ENCODE measurements around the gene CHTF8.
"Not testable (repeated sequence)": the region's sequence is repeated elsewhere in the genome, so short reads cannot be mapped to it uniquely, and the experiment has no call there.

Gene CHTF8

GRCh38 chr16:69132424-69133252 lies at the start of gene CHTF8, which contains the start of gene UTP4:
CHTF8 (minus strand) TSS chr16:69132588; CDS start chr16:69121458, 11,130 bp downstream.
UTP4 (plus strand) TSS chr16:69132649; CDS start chr16:69133460, 811 bp downstream.
- peak; percentile 71 to 83 for DNase-seq

- no peak for DNase-seq
Measured at GRCh38 chr16:69180011-69180338, 47.6 kb upstream of the CHTF8 start.

GRCh38 chr16:69179328-69180010 lies 47.1 kb upstream of the CHTF8 start:
- DNase-seq = peak in 1 of 2 experiments; percentile 16

GRCh38 chr16:69176033-69176800 lies 43.8 kb upstream of the CHTF8 start:
- no peak for DNase-seq

GRCh38 chr16:69171325-69172084 lies 39.1 kb upstream of the CHTF8 start:
- DNase-seq = peak; percentile 64 to 71

GRCh38 chr16:69169607-69170352 lies 37.4 kb upstream of the CHTF8 start:
- DNase-seq = no peak

GRCh38 chr16:69169051-69169450 lies 36.7 kb upstream of the CHTF8 start:
- no peak for DNase-seq

GRCh38 chr16:69166946-69167930 lies 34.9 kb upstream of the CHTF8 start:
- DNase-seq = no peak

GRCh38 chr16:69166221-69166833 lies 33.9 kb upstream of the CHTF8 start:
- DNase-seq = no peak

- DNase-seq = no peak
Measured at GRCh38 chr16:69165584-69165983, 33.2 kb upstream of the CHTF8 start.

- DNase-seq = no peak
Measured at GRCh38 chr16:69160192-69160591, 27.8 kb upstream of the CHTF8 start.

- DNase-seq = no peak
Measured at GRCh38 chr16:69157196-69157595, 24.8 kb upstream of the CHTF8 start.

- DNase-seq = peak; percentile 82 to 90
Measured at GRCh38 chr16:69150146-69150865, 17.9 kb upstream of the CHTF8 start.

GRCh38 chr16:69149621-69150020 lies 17.2 kb upstream of the CHTF8 start:
- DNase-seq = not testable (repeated sequence)

GRCh38 chr16:69145658-69146057 lies 13.3 kb upstream of the CHTF8 start:
- no peak for DNase-seq

GRCh38 chr16:69143116-69143515 lies 10.7 kb upstream of the CHTF8 start:
- DNase-seq = peak in 1 of 2 experiments; percentile 26

GRCh38 chr16:69141936-69142335 lies 9.5 kb upstream of the CHTF8 start:
- DNase-seq = no peak

- no peak for DNase-seq
Measured at GRCh38 chr16:69141014-69141413, 8.6 kb upstream of the CHTF8 start.

GRCh38 chr16:69139464-69139863 lies 7.1 kb upstream of the CHTF8 start:
- not testable (repeated sequence) for DNase-seq

All from Kasumi-1 (cell line).